Naive B cell (primary cell): ENCODE data around the gene GJA8. TPM values are rescaled to one million over a fixed set of nuclear protein-coding genes. Genes with fewer than 3 reads are reported as not detected.
"Not testable (repeated sequence)": the region's sequence is repeated elsewhere in the genome, so short reads cannot be mapped to it uniquely, and the experiment has no call there.

Source experiments
- ATAC-seq, 2 donors: fragments of 150-1000 bp; cut with Tn5 transposase; 2 replicates each; pipeline ENCODE4 v1.10.0; 2021; ENCODE audit warnings: low read depth in 2 of 2, mild to moderate bottlenecking in 2 of 2, moderate library complexity in 2 of 2
- DNase-seq: peaks from one replicate; pipeline ENCODE4 v3.0.0; 2022
- H3K27ac Mint-ChIP-seq, 6 donors: one replicate each; pipeline ENCODE4 v1.8.0; 2020 to 2022; ENCODE audit warnings: mild to moderate bottlenecking in 6 of 6, mixed read lengths in 6 of 6, moderate library complexity in 5 of 6, inconsistent platforms in 2 of 6
- H3K27me3 Mint-ChIP-seq, 3 donors: one replicate each; pipeline ENCODE4 v1.8.0; 2021 to 2022; ENCODE audit warnings: mixed read lengths in 3 of 3, mild to moderate bottlenecking in 1 of 3
- H3K36me3 Mint-ChIP-seq, 2 donors: one replicate each; pipeline ENCODE4 v1.8.0; 2020 to 2022; ENCODE audit warnings: mixed read lengths in 2 of 2, inconsistent platforms in 1 of 2, mild to moderate bottlenecking in 1 of 2
- H3K4me1 Mint-ChIP-seq, 3 donors: one replicate each; pipeline ENCODE4 v1.8.0; 2020 to 2022; ENCODE audit warnings: mixed read lengths in 3 of 3, inconsistent platforms in 1 of 3, mild to moderate bottlenecking in 1 of 3, moderate library complexity in 1 of 3
- H3K4me3 Mint-ChIP-seq, 8 donors: one replicate each; pipeline ENCODE4 v1.8.0; 2020 to 2022; ENCODE audit warnings: mild to moderate bottlenecking in 8 of 8, mixed read lengths in 8 of 8, moderate library complexity in 8 of 8, inconsistent platforms in 2 of 8
- H3K9me3 Mint-ChIP-seq, 7 donors: one replicate each; pipeline ENCODE4 v1.8.0; 2020 to 2022; ENCODE audit warnings: mixed read lengths in 7 of 7, mild to moderate bottlenecking in 5 of 7, inconsistent platforms in 2 of 7, moderate library complexity in 1 of 7
- polyA plus RNA-seq, 6 donors: library from polyadenylated mRNA; unstranded; fragments of 300-500 nt; fragmentation: Illumina TruSeq; gene quantifications; one replicate each; pipeline ENCODE4 v1.2.3, GENCODE V29; 2021; ENCODE audit warnings: low read depth in 6 of 6

The GJA8 gene
- polyA plus RNA-seq, 6 donors from 2014 or later: not detected

- Mint-ChIP-seq H3K4me1 (peaks cover 0 to 4% (median 0%) of the 10 kb centered on the region in 3 donors), H3K36me3 (no peaks in the 10 kb centered on the region), H3K27ac (no peak overlapping the region), H3K9me3 (no peaks in the 10 kb centered on the region), H3K4me3 (no peak overlapping the region), H3K27me3 (peaks cover 13 to 30% (median 16%) of the 10 kb centered on the region in 3 donors)
- DNase-seq (no peak), ATAC-seq (no peak)
Observed at GRCh38 chr1:147897029-147897752, 5.4 kb upstream of the GJA8 start.

- Mint-ChIP-seq H3K4me1 (peaks cover 0 to under 1% (median 0%) of the 10 kb centered on the region in 3 donors), H3K36me3 (no peaks in the 10 kb centered on the region), H3K27ac (no peak overlapping the region), H3K9me3 (no peaks in the 10 kb centered on the region), H3K27me3 (peaks cover 16 to 30% (median 16%) of the 10 kb centered on the region in 3 donors), H3K4me3 (no peak overlapping the region)
- ATAC-seq (no peak), DNase-seq (no peak)
Observed at GRCh38 chr1:147897789-147898188, 4.8 kb upstream of the GJA8 start.

DNA sequence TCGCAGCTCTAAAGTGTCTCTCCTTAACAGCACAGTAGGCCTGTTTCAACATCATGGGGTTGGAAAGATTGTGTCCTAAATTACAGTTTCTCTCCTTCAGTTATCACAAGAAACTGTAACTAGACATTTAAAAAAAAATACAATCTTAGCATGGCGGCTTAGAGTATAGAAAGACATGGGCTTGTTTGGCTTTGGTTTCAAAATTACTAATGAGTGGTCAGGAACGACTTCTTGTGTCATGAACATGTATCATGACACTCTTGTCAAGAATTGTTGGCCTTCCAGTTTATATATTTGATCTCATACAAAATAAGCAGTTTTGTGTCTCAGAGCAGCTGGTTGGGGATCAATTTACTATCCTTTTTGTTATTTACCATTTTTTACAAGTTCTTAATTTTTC, 2.1 kb downstream of the GJA8 start:
- H3K4me1 Mint-ChIP-seq: no peaks in the 10 kb centered on the region
- ATAC-seq: no peak
- H3K27ac Mint-ChIP-seq: no peak overlapping the region
- H3K4me3 Mint-ChIP-seq: no peak overlapping the region
- no peaks in the 10 kb centered on the region for H3K9me3 Mint-ChIP-seq
- no peak for DNase-seq
- H3K36me3 Mint-ChIP-seq: no peaks in the 10 kb centered on the region
- H3K27me3 Mint-ChIP-seq: peaks cover 12 to 21% (median 20%) of the 10 kb centered on the region in 3 donors

- ATAC-seq (no peak), DNase-seq (no peak)
- Mint-ChIP-seq H3K9me3 (no peaks in the 10 kb centered on the region), H3K4me3 (no peak overlapping the region), H3K27me3 (peaks cover 13 to 29% (median 24%) of the 10 kb centered on the region in 3 donors), H3K36me3 (no peaks in the 10 kb centered on the region), H3K4me1 (no peaks in the 10 kb centered on the region), H3K27ac (no peak overlapping the region)
Observed at GRCh38 chr1:147907786-147908509, 5.4 kb downstream of the GJA8 start.

- H3K4me3 Mint-ChIP-seq: no peak overlapping the region
- no peak for ATAC-seq
- DNase-seq: no peak
- H3K4me1 Mint-ChIP-seq: no peaks in the 10 kb centered on the region
- H3K27me3 Mint-ChIP-seq: peaks cover 28 to 62% (median 60%) of the 10 kb centered on the region in 3 donors
- H3K27ac Mint-ChIP-seq: no peak overlapping the region
- H3K36me3 Mint-ChIP-seq: no peaks in the 10 kb centered on the region
- H3K9me3 Mint-ChIP-seq: no peaks in the 10 kb centered on the region
Observed at GRCh38 chr1:147912553-147912952, 10.0 kb downstream of the GJA8 start.

DNA sequence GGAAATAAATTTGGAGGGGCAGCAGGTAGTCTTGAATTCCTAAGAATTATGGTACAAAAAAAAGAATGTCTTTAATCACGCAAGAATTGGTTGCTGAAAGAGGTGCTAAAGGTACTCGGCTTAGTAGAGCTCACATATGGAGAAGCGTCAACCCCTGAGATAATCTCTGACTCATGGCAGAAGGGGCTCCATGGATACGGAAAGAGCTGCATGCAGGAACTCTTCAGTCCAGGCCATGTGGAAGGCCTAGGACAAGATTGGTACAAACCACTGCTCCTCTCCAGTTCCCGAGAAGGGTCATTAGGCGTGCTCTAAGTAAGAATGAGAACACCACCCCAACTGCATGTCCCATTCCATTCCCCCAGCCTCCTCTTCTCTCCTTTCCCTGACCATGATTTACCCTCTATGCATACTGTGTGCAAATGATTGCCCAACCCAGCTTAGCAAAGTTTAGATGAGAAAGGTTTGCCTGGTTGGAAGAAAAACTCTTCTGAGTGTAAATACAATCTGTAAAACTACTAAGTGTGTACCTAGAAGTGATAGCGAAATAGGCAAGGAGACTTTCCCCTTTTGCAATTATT, 10.9 kb downstream of the GJA8 start:
- DNase-seq: no peak
- Mint-ChIP-seq H3K36me3 (no peaks in the 10 kb centered on the region), H3K27me3 (peaks cover 31 to 61% (median 57%) of the 10 kb centered on the region in 3 donors), H3K4me3 (no peak overlapping the region), H3K4me1 (no peaks in the 10 kb centered on the region), H3K9me3 (no peaks in the 10 kb centered on the region), H3K27ac (no peak overlapping the region)
- ATAC-seq: no peak

GRCh38 chr1:147919896-147920295, 17.3 kb downstream of the GJA8 start:
- Mint-ChIP-seq H3K36me3 (no peaks in the 10 kb centered on the region), H3K27ac (peak overlapping the region in 1 of 6 donors; percentile 60), H3K4me1 (no peaks in the 10 kb centered on the region), H3K9me3 (no peaks in the 10 kb centered on the region), H3K27me3 (peaks cover 19 to 28% (median 25%) of the 10 kb centered on the region in 3 donors), H3K4me3 (no peak overlapping the region)
- no peak for DNase-seq
- ATAC-seq: no peak

DNA sequence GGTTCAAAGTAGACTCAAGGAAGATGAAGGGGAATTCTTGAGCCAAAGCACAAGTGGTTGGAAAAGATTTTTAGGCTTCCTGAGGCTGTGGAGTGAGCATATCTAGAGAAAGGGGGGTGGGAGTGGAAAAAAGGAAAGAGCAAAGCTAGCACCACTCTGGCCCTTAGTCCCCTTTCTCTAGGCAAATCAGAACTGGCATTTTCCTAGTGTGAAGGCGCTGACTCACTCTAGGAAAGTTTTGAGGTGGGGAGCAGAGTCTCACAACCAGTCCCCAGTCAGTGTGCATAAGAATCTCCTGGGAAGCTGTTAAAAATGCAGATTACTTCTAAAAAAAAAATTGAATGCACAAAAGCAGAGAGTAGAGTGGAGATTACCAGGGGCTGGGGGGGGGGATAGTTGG, 22.2 kb downstream of the GJA8 start:
- Mint-ChIP-seq H3K9me3 (no peaks in the 10 kb centered on the region), H3K36me3 (no peaks in the 10 kb centered on the region), H3K27ac (no peak overlapping the region), H3K4me3 (no peak overlapping the region), H3K27me3 (peaks cover 0 to 8% (median 2%) of the 10 kb centered on the region in 3 donors), H3K4me1 (peaks cover 0 to 3% (median 0%) of the 10 kb centered on the region in 3 donors)
- ATAC-seq (no peak), DNase-seq (no peak)

- H3K27ac Mint-ChIP-seq, H3K9me3 Mint-ChIP-seq: not testable (repeated sequence)
Observed at GRCh38 chr1:147927215-147927614, 24.6 kb downstream of the GJA8 start.

GRCh38 chr1:147927689-147928088, 25.1 kb downstream of the GJA8 start:
- peak overlapping the region in 1 of 6 donors; percentile 59 for H3K27ac Mint-ChIP-seq
- peaks cover 12 to 13% (median 13%) of the 10 kb centered on the region in 3 donors for H3K4me1 Mint-ChIP-seq
- not testable (repeated sequence) for H3K36me3 Mint-ChIP-seq, H3K4me3 Mint-ChIP-seq, H3K9me3 Mint-ChIP-seq, DNase-seq, ATAC-seq, H3K27me3 Mint-ChIP-seq

More at GRCh38 chr1:147927215-147927614, 24.6 kb downstream of the GJA8 start:
- H3K4me1 Mint-ChIP-seq: peaks cover 11 to 13% (median 12%) of the 10 kb centered on the region in 3 donors
- DNase-seq, H3K4me3 Mint-ChIP-seq, H3K36me3 Mint-ChIP-seq, ATAC-seq, H3K27me3 Mint-ChIP-seq: not testable (repeated sequence)

GRCh38 chr1:147928236-147929132, 25.9 kb downstream of the GJA8 start, which contains the start of gene GPR89B:
GPR89B (plus strand) TSS chr1:147928420; CDS start chr1:147928537, 117 bp downstream.
- H3K9me3 Mint-ChIP-seq, H3K27me3 Mint-ChIP-seq, H3K36me3 Mint-ChIP-seq: not testable (repeated sequence)
- peak; percentile 98 for ATAC-seq
- peak; percentile 89 for DNase-seq
- H3K4me3 Mint-ChIP-seq: peak within 1 kb of the TSS; percentile 75 to 93 (median 85)
- H3K4me1 Mint-ChIP-seq: peaks cover 12 to 13% (median 13%) of the 10 kb centered on the region in 3 donors
- H3K27ac Mint-ChIP-seq: peak within 1 kb of the TSS in 5 of 6 donors; percentile 59 to 86 (median 78)

- H3K9me3 Mint-ChIP-seq, H3K36me3 Mint-ChIP-seq, H3K27me3 Mint-ChIP-seq, ATAC-seq, H3K27ac Mint-ChIP-seq, DNase-seq: not testable (repeated sequence)
- H3K4me3 Mint-ChIP-seq: peak overlapping the region in 3 of 8 donors; percentile 43 to 83 (median 59)
- H3K4me1 Mint-ChIP-seq: peaks cover 12 to 16% (median 13%) of the 10 kb centered on the region in 3 donors
Observed at GRCh38 chr1:147931137-147931536, 28.5 kb downstream of the GJA8 start.

- H3K36me3 Mint-ChIP-seq, ATAC-seq, H3K4me3 Mint-ChIP-seq, DNase-seq, H3K27ac Mint-ChIP-seq, H3K27me3 Mint-ChIP-seq, H3K9me3 Mint-ChIP-seq: not testable (repeated sequence)
- peaks cover 8 to 14% (median 8%) of the 10 kb centered on the region in 3 donors for H3K4me1 Mint-ChIP-seq
Observed at GRCh38 chr1:147935296-147935695, 32.7 kb downstream of the GJA8 start.
